Activated CD4-positive, alpha-beta T cell treated with anti-CD3 and anti-CD28 coated beads for 1 hour (primary cell): ENCODE results near the gene HORMAD1.
"Not testable (repeated sequence)": the region's sequence is repeated elsewhere in the genome, so short reads cannot be mapped to it uniquely, and the experiment has no call there.

Experiments used
- DNase-seq: peaks from one replicate; pipeline ENCODE4 v3.0.0-alpha.2; 2020

The HORMAD1 gene

GRCh38 chr1:150696995-150697927 is 23.4 kb downstream of the HORMAD1 start, which contains the start of gene GOLPH3L:
TSS of gene GOLPH3L (minus strand) at chr1:150697154. CDS start at chr1:150694838, 2,316 bp downstream.
- DNase-seq: peak; percentile 80

- DNase-seq: no peak
These were observed 24.1 kb downstream of the HORMAD1 start for GRCh38 chr1:150696590-150696989.

- DNase-seq: no peak
These were observed 24.5 kb downstream of the HORMAD1 start for GRCh38 chr1:150696162-150696561.

GRCh38 chr1:150695561-150695960 is 25.1 kb downstream of the HORMAD1 start:
- no peak for DNase-seq

GRCh38 chr1:150692720-150693119 is 28.0 kb downstream of the HORMAD1 start:
- no peak for DNase-seq

GRCh38 chr1:150688763-150689162 is 31.9 kb downstream of the HORMAD1 start:
- DNase-seq: no peak

GRCh38 chr1:150686275-150686674 is 34.4 kb downstream of the HORMAD1 start:
- no peak for DNase-seq

- no peak for DNase-seq
These were observed 36.8 kb downstream of the HORMAD1 start for GRCh38 chr1:150683914-150684313.

GRCh38 chr1:150678988-150679387 is 41.7 kb downstream of the HORMAD1 start:
- DNase-seq: no peak

- no peak for DNase-seq
These were observed 45.8 kb downstream of the HORMAD1 start for GRCh38 chr1:150674881-150675280.

- DNase-seq: no peak
These were observed 57.4 kb downstream of the HORMAD1 start for GRCh38 chr1:150663321-150663720.

- no peak for DNase-seq
These were observed 57.9 kb downstream of the HORMAD1 start for GRCh38 chr1:150662811-150663210.

- no peak for DNase-seq
These were observed 59.5 kb downstream of the HORMAD1 start for GRCh38 chr1:150661156-150661555.

- DNase-seq: no peak
These were observed 60.1 kb downstream of the HORMAD1 start for GRCh38 chr1:150660584-150660983.

GRCh38 chr1:150657064-150657463 is 63.6 kb downstream of the HORMAD1 start:
- not testable (repeated sequence) for DNase-seq

GRCh38 chr1:150654635-150655034 is 66.1 kb downstream of the HORMAD1 start:
- DNase-seq: not testable (repeated sequence)

- DNase-seq: no peak
These were observed 70.5 kb downstream of the HORMAD1 start for GRCh38 chr1:150650193-150650592.

GRCh38 chr1:150649441-150650075 is 71.1 kb downstream of the HORMAD1 start:
- DNase-seq: no peak
